Stimulated activated CD4-positive, alpha-beta T cell treated with anti-CD3 and anti-CD28 coated beads, Interleukin-15, amount 100 ng/mL, for 1 hour (primary cell): ENCODE measurements around the gene PPP1R7.
A peak's percentile ranks its signal among the peaks of the same experiment; 100 is the strongest.

ENCODE experiments used
- DNase-seq, 2 donors: peaks; one replicate each; pipeline ENCODE4 v3.0.0-alpha.2; 2020; ENCODE audit warnings: low read depth in 1 of 2, low spot score in 1 of 2

PPP1R7 gene

GRCh38 chr2:241138471-241138870 is 11.8 kb upstream of the PPP1R7 start:
- DNase-seq: no peak

DNA sequence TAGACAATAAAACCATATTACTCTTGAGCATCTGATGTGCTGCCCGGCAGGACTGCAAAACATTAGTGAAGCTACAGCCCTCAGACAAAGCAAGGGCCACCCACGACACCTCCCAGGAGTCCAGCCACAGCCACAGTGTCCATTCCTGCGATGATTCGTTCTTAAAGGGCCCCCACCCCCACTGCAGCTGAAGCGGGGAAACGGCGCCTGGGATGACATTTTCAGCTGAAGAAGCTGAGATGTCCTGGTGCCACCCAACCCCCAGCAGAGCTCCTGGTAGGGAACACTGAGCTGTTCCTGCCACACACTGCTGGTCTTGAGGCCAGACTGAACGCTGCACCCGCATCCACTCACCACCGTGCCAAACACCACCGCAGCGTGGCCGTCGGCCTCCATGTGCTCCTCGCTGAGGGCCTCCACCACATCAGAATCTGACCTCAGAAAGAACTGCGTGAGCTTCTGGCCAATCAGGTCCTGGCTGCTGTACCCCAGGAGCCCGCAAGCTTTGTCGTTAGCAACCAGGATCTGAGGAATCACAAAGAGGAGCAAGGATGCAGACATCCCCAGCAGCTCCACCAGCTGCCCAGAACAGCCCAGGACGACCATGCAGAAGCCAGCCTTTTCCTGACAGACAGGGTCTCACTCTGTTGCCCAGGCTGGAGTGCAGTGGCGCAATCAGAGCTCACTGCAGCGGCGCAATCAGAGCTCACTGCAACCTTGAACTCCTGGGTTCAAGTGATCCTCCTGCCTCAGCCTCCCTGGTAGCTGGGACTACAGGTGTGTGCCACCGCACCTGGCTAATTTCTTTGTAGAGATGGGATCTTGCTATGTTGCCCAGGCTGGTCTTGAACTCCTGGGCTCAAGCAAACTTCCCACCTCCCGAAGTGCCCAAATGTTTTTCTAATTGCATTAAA is 10.5 kb upstream of the PPP1R7 start:
- no peak for DNase-seq

GRCh38 chr2:241140445-241140840 is 9.8 kb upstream of the PPP1R7 start:
- DNase-seq: no peak

DNA sequence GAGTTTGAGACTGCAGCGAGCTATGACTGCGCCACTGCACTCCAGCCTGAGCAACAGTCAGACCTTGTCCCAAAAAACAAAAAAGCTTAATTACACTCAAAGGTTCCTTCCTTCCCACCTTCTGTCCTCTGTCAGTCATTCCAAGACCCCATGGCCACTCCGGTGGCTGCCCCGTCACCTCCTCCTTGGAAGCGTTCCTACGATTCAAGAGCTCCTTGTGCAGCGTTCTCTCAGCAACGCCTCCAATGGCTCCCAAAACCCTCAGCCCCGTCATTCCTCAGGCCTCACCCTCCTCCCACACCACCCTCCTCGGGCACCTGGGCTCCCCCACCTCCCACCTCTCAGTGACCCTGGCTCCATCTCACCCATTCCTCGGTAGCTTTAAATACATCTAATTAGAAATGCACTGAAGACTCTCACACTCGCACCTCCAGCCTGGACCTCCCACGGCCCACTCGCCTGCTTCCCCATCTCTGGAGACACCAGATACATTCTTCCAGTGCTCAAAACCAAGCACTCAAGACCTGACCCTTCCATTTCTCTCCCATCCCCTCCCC is 9.0 kb upstream of the PPP1R7 start:
- no peak for DNase-seq

DNA sequence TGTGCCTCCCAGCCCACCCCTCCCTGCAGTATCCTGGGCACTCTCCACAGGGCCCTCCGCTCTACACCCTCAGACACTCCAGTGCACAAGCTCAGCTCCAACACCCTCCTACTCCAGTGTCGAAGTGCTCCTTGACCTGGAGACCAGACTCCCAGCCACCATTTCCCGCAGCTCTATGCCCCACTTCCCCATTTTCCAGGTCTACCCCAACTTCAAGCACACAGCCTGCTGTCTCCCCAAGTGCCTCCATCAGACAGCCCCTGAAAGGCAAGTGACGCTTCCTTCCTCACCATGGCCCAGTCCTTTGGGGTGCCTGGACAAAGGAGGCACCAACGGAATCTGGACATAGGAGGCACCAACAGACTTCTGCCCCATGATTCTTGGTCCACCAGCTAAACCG is 8.2 kb upstream of the PPP1R7 start:
- no peak for DNase-seq

- DNase-seq: no peak
These were observed 7.7 kb upstream of the PPP1R7 start for GRCh38 chr2:241142593-241142992.

- DNase-seq: no peak
These were observed 4.0 kb upstream of the PPP1R7 start for GRCh38 chr2:241146286-241146685.

GRCh38 chr2:241147336-241147735 is 2.9 kb upstream of the PPP1R7 start:
- no peak for DNase-seq

GRCh38 chr2:241148239-241148638 is 2.0 kb upstream of the PPP1R7 start:
- no peak for DNase-seq

- DNase-seq: peak; percentile 77 to 79
These were observed 1.2 kb upstream of the PPP1R7 start, which contains the start of gene PASK for GRCh38 chr2:241148891-241149674. TSS of gene PASK (minus strand) at chr2:241149472. CDS start at chr2:241143032, 6,440 bp downstream.

DNA sequence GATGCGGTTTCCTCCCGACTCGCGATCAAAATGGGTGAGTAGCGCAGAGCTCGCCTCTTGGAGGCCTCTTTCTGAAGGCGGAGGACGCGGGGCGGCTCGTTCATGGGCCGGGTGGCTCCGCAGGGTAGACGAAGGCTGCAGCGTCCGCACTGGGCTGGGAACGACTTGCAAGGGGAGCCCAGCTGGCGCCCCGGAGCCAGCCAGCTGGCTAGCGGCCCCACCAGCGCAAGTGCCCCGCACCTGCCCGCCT is 667 bp upstream of the PPP1R7 start:
- no peak for DNase-seq

- no peak for DNase-seq
These were observed 628 bp downstream of the PPP1R7 start for GRCh38 chr2:241150660-241151530.

GRCh38 chr2:241151934-241152660 is 1.8 kb downstream of the PPP1R7 start:
- DNase-seq: no peak

DNA sequence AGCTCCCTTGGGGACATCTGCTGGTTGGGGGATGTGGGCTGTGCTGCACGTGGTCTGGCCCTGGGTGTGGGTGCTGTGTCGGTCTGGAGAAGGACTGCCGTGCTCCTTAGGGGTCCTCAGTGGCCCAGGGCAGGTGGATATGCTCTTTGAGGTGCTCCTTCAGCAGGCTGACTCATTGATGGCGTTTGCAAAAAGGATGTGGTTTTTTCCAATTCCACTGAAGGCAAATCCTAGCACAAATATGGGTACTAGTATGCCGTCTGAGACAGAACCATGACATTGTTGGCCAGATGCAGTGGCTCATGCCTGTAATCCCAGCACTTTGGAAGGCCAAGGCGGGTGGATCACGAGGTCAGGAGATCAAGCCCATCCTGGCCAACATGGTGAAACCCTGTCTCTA is 3.3 kb downstream of the PPP1R7 start:
- no peak for DNase-seq

DNA sequence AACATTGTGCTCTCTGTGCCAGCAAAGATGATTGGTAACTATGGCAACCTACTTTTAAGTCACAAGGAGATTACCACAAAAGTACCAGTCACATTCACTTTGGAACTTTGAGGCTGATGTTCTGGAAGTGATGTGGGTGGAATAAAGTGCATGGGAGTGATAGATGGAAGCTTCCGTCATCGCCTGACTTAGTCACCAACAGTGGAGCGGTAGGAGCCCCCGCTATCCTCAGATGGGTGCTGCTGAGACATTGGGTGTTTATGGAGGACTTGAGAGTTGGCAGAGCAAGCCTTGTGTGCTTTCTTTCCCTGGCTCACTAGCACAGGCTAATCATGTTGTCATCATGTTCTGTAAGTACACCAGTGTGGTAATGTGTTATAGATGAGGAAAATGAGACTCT is 4.6 kb downstream of the PPP1R7 start:
- no peak for DNase-seq

DNA sequence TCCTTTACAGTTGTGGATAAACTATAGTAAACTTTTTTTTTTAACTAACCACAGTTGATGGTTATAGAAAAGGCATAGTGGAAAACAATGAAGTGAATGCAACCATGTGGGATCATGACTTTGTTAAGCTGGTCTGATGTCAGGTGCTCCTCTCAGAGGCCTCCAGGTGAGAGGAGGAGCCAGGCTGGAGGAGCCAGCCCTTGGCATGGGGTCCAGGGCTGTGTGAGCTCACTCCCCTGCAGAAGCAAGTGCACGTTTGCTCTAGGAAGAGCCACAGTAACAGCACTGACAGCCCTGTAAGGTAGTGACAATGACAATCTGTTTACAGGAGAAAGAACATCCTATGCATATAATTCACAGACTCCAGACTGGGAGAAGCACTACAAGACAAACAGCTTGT is 5.7 kb downstream of the PPP1R7 start:
- DNase-seq: no peak

DNA sequence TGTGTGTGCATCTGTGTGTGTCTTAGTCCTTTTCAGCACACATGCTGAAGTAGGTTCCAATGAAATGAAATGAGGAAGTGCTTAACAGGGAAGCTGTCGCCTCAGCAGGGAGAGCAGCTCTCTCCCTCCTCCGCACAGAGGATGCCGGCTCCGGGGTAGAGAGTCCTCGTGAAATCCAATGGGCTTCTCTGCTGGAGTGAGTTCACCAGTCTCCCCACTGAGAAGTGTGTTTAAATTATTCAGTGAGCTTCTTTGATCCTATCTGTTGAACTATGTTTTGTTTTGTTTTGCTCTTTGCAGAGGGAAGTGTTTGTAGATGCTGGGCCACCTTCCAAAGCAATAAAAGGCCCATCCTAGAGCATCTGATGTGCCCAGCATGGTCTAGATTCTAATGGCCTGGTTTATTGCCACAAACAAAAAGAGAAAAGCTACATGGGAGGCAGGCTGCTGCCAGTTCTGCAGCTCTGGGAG is 6.7 kb downstream of the PPP1R7 start:
- no peak for DNase-seq

- no peak for DNase-seq
These were observed 7.7 kb downstream of the PPP1R7 start for GRCh38 chr2:241157841-241158545.

- no peak for DNase-seq
These were observed 8.3 kb downstream of the PPP1R7 start for GRCh38 chr2:241158546-241158900.

- DNase-seq: no peak
These were observed 8.8 kb downstream of the PPP1R7 start for GRCh38 chr2:241159116-241159515.
